Activated B cell treated with CpG ODN at 0.5 μM for 24 hours (primary cell): ENCODE data around the gene PLEKHJ1. TPM values are rescaled to one million over a fixed set of nuclear protein-coding genes. Genes with fewer than 3 reads are reported as not detected.

Experiments
- ATAC-seq: fragments of 200-7000 bp; cut with Tn5 transposase; one replicate; pipeline ENCODE4 v1.10.0; 2021; ENCODE audit warnings: low read depth, mild to moderate bottlenecking, moderate library complexity
- CTCF ChIA-PET: fragments of 350-600 bp; sonication (Branson Sonifier 250); formaldehyde crosslinking; loops from one replicate; lab custom pipeline; 2021; ENCODE audit warnings: antibody characterized with exemption; lab: Charles Lee
- POLR2A ChIA-PET: fragments of 350-600 bp; sonication (Branson Sonifier 250); formaldehyde crosslinking; loops from one replicate; lab custom pipeline; 2021; ENCODE audit warnings: antibody characterized with exemption; lab: Charles Lee
- DNase-seq: peaks from one replicate; pipeline ENCODE4 v3.0.0; 2022
- H3K27ac Mint-ChIP-seq: one replicate; pipeline ENCODE4 v1.8.0; 2020; ENCODE audit warnings: mixed read lengths
- H3K27me3 Mint-ChIP-seq: one replicate; pipeline ENCODE4 v1.8.0; 2021; ENCODE audit warnings: mixed read lengths
- H3K36me3 Mint-ChIP-seq: one replicate; pipeline ENCODE4 v1.8.0; 2021; ENCODE audit warnings: low read depth, mixed read lengths
- H3K4me1 Mint-ChIP-seq: one replicate; pipeline ENCODE4 v1.8.0; 2021; ENCODE audit warnings: mixed read lengths
- H3K4me3 Mint-ChIP-seq: one replicate; pipeline ENCODE4 v1.8.0; 2020; ENCODE audit warnings: mild to moderate bottlenecking, mixed read lengths
- H3K9me3 Mint-ChIP-seq: one replicate; pipeline ENCODE4 v1.8.0; 2020; ENCODE audit warnings: mixed read lengths
- intact Hi-C: fragments of 100-400 bp; cut with micrococcal nuclease; formaldehyde crosslinking; loops from one replicate; pipeline ENCODE4 v1.15.1; 2024
- total RNA-seq: library from RNA; stranded (reverse); gene quantifications from 2 replicates; pipeline ENCODE4 v1.2.3, GENCODE V29; 2022
- TF ChIP-seq, protein P1 (sequence below): fragments of 200-600 bp; IDR thresholded peaks from one replicate; pipeline ENCODE4 v1.8.0; 2022; ENCODE audit warnings: antibody characterized with exemption, mild to moderate bottlenecking

PLEKHJ1 gene
- total RNA-seq, 1 donor from 2014 or later, result 74.9 TPM

DNA sequence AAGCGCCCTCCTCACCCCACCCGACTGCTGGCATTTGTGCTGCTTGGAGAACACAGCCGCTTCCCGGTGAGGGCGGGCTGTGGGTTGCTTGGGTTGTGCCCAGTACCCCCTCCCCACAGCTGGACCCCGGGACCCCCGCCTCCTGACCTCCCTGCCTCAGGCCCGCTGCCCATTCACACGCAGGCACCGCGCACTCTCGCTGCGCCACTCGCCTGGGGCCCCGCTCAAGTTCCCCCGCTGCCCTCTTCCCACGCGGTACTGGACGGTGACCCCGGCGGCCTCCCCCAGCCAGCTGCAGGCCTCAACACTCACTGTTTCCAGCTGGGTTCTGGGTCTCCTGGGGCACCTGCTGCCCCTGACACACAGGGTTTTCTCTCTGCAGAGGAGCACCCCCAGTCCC, 16.4 kb downstream of the PLEKHJ1 start:
- peaks cover 25% of the 10 kb centered on the region for H3K4me1 Mint-ChIP-seq
- ChIA-PET CTCF (no interaction called here), POLR2A (no interaction called here)
- no peak for ATAC-seq
- H3K27ac Mint-ChIP-seq, result no peak overlapping the region
- peaks cover 81% of the 10 kb centered on the region for H3K36me3 Mint-ChIP-seq
- no peak overlapping the region for H3K4me3 Mint-ChIP-seq
- DNase-seq, result no peak
- H3K9me3 Mint-ChIP-seq, result no peaks in the 10 kb centered on the region
- intact Hi-C loops, result no loop called here
- H3K27me3 Mint-ChIP-seq, result no peaks in the 10 kb centered on the region
- TF ChIP-seq, protein P1, sequence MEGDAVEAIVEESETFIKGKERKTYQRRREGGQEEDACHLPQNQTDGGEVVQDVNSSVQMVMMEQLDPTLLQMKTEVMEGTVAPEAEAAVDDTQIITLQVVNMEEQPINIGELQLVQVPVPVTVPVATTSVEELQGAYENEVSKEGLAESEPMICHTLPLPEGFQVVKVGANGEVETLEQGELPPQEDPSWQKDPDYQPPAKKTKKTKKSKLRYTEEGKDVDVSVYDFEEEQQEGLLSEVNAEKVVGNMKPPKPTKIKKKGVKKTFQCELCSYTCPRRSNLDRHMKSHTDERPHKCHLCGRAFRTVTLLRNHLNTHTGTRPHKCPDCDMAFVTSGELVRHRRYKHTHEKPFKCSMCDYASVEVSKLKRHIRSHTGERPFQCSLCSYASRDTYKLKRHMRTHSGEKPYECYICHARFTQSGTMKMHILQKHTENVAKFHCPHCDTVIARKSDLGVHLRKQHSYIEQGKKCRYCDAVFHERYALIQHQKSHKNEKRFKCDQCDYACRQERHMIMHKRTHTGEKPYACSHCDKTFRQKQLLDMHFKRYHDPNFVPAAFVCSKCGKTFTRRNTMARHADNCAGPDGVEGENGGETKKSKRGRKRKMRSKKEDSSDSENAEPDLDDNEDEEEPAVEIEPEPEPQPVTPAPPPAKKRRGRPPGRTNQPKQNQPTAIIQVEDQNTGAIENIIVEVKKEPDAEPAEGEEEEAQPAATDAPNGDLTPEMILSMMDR, result no peak

DNA sequence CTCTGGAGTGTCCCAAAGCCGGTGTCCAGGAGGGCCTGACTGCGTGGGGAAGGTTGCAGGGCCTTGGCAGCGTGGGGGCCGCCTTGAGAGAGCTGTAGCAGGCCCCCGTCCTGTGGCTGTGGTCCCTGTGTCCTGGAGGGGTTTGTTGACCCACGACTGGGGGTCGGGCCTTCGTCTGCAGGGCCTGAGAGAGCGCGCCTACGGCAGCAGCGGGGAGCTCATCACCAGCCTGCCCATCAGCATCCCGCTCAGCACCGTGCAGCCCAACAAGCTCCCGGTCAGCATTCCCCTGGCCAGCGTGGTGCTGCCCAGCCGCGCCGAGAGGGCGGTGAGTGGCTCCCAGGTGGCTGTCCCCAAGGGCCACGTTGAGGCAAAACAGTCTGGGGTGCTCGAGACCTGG, 18.5 kb downstream of the PLEKHJ1 start:
- Mint-ChIP-seq H3K4me3 (no peak overlapping the region), H3K4me1 (peaks cover 6% of the 10 kb centered on the region), H3K27me3 (no peaks in the 10 kb centered on the region), H3K36me3 (peaks cover 80% of the 10 kb centered on the region), H3K27ac (no peak overlapping the region), H3K9me3 (no peaks in the 10 kb centered on the region)
- ATAC-seq, result no peak
- CTCF ChIA-PET, result no interaction called here
- TF ChIP-seq, protein P1, result no peak
- intact Hi-C loops, result no loop called here
- POLR2A ChIA-PET, result no interaction called here
- no peak for DNase-seq

DNA sequence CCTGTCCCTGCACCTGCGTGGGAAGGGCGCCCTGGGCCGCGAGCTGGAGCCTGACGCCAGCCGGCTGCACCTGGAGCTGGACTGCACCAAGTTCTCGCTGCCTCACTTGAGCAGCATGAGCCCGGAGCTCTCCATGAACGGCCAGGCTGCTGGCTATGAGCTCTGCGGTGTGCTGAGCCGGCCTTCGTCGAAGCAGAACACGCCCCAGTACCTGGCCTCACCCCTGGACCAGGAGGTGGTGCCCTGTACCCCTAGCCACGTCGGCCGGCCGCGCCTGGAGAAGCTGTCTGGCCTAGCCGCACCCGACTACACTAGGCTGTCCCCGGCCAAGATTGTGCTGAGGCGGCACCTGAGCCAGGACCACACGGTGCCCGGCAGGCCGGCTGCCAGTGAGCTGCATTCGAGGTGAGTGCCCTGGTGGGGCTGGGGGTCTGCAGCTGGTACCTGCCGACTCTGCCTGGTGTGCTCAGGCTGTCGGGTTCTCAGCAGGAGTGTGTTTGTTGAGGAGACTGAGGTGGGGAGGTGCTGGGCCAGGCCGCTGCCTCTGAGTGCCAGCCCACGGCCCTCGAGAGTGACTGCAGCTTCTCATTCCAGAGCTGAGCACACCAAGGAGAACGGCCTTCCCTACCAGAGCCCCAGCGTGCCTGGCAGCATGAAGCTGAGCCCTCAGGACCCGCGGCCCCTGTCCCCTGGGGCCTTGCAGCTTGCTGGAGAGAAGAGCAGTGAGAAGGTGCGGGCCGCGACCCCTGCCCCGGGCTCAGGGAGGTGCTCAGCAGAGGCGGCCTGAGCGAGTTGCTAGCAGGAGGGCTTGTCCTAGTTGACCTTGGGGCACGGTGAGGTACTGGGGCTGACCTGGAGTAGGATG, 19.5 kb downstream of the PLEKHJ1 start:
- Mint-ChIP-seq H3K36me3 (peaks cover 88% of the 10 kb centered on the region), H3K4me1 (peaks cover 5% of the 10 kb centered on the region), H3K27ac (peak overlapping the region; percentile 13), H3K9me3 (no peaks in the 10 kb centered on the region), H3K27me3 (no peaks in the 10 kb centered on the region), H3K4me3 (no peak overlapping the region)
- ChIA-PET POLR2A (interaction anchor here (1.0 to 1.7 kb wide), 2 partner anchors 13 to 45 kb away, joined by 3 to 5 read pairs; no protein-coding TSS in a partner anchor), CTCF (interaction anchor here (1.6 kb wide), 1 partner anchor 61 kb away, joined by 5 read pairs; no protein-coding TSS in a partner anchor)
- ATAC-seq (no peak), DNase-seq (no peak)
- TF ChIP-seq, protein P1, result no peak
- intact Hi-C loops, result no loop called here

DNA sequence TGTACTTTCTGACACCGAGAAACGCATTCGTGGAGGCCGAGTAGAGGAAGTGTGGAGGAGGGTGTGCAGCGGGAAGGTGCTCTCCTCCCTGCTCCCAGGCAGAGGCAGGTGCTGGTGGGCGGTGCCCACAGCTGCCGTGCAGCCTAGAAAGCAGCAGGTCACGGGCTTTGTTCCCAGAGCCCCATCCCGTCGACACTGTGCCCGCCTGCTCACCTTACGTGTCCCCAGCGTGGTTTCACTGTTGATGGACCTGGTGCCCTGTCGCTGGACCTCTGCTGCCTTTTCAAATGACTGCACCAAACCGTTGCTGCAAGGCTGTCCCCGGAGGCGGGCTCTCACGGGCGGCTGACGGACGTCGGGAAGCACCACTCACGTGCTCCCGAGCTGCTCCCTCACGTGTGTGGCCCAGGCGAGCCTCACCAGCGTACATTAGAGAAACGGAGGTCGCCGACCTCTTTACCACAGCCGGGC, 20.8 kb downstream of the PLEKHJ1 start:
- POLR2A ChIA-PET, result interaction anchor here (1.0 to 1.7 kb wide), 2 partner anchors 14 to 44 kb away, joined by 3 to 5 read pairs; no protein-coding TSS in a partner anchor
- peaks cover 87% of the 10 kb centered on the region for H3K36me3 Mint-ChIP-seq
- CTCF ChIA-PET, result interaction anchor here (1.6 kb wide), 1 partner anchor 59 kb away, joined by 5 read pairs; no protein-coding TSS in a partner anchor

More for the DNA sequence above, 20.8 kb downstream of the PLEKHJ1 start:
- no peak overlapping the region for H3K27ac Mint-ChIP-seq
- H3K4me3 Mint-ChIP-seq, result no peak overlapping the region
- H3K27me3 Mint-ChIP-seq, result no peaks in the 10 kb centered on the region
- no peaks in the 10 kb centered on the region for H3K9me3 Mint-ChIP-seq
- DNase-seq (no peak), ATAC-seq (peak; percentile 14)
- H3K4me1 Mint-ChIP-seq, result peaks cover 5% of the 10 kb centered on the region
- intact Hi-C loops, result no loop called here
- TF ChIP-seq, protein P1, result no peak
